GM18951 (cell line): ENCODE data around the gene FUCA1.
A peak's percentile ranks its signal among the peaks of the same experiment; 100 is the strongest.

Source experiments
- POLR2A ChIP-seq: IDR thresholded peaks from 4 replicates; pipeline ENCODE4 v1.6.1; 2011; ENCODE audit warnings: mild to moderate bottlenecking; ENCODE audit not compliant: insufficient read length, insufficient read depth; ENCODE audit errors: extremely low read depth
- in situ Hi-C: fragments of 300-500 bp; cut with MboI; formaldehyde crosslinking; loops from one replicate; pipeline ENCODE4 v1.12.0; 2022; ENCODE audit warnings: low sequenced_read_pairs, mixed read lengths, inconsistent platforms; ENCODE audit not compliant: unreplicated experiment

The FUCA1 gene

GRCh38 chr1:23814016-23814415 lies 54.1 kb downstream of the FUCA1 start:
- TF ChIP-seq POLR2A = no peak
- in situ Hi-C loops = loop anchor here (10.0 kb wide), 1 partner anchor 51 kb away; the partner anchor contains the start of gene FUCA1

GRCh38 chr1:23810818-23811540 lies 57.1 kb downstream of the FUCA1 start:
- TF ChIP-seq POLR2A = no peak
- in situ Hi-C loops = loop anchor here (10.0 kb wide), 1 partner anchor 54 kb away; the partner anchor contains the start of gene FUCA1

- no peak for TF ChIP-seq POLR2A
- in situ Hi-C loops = loop anchor here (10.0 kb wide), 2 partner anchors 55 to 105 kb away; partner anchors contain the start of genes CNR2 and FUCA1
These were observed 58.3 kb downstream of the FUCA1 start for GRCh38 chr1:23809751-23810171.

GRCh38 chr1:23807453-23807852 lies 60.6 kb downstream of the FUCA1 start:
- in situ Hi-C loops = loop anchor here (10.0 kb wide), 1 partner anchor 107 kb away; the partner anchor contains the start of gene CNR2
- TF ChIP-seq POLR2A = no peak

GRCh38 chr1:23806280-23806679 lies 61.8 kb downstream of the FUCA1 start:
- in situ Hi-C loops = loop anchor here (10.0 kb wide), 1 partner anchor 109 kb away; the partner anchor contains the start of gene CNR2

GRCh38 chr1:23805025-23805424 lies 63.1 kb downstream of the FUCA1 start:
- TF ChIP-seq POLR2A = no peak
- in situ Hi-C loops = loop anchor here (10.0 kb wide), 1 partner anchor 110 kb away; the partner anchor contains the start of gene CNR2

More at GRCh38 chr1:23806280-23806679, 61.8 kb downstream of the FUCA1 start:
- no peak for TF ChIP-seq POLR2A

GRCh38 chr1:23804183-23804835 lies 63.8 kb downstream of the FUCA1 start:
- no peak for TF ChIP-seq POLR2A
- in situ Hi-C loops = loop anchor here (10.0 kb wide), 1 partner anchor 110 kb away; the partner anchor contains the start of gene CNR2

GRCh38 chr1:23803674-23804073 lies 64.4 kb downstream of the FUCA1 start:
- in situ Hi-C loops = loop anchor here (10.0 kb wide), 1 partner anchor 111 kb away; the partner anchor contains the start of gene CNR2
- TF ChIP-seq POLR2A = no peak

GRCh38 chr1:23802809-23803342 lies 65.2 kb downstream of the FUCA1 start:
- in situ Hi-C loops = loop anchor here (10.0 kb wide), 1 partner anchor 112 kb away; the partner anchor contains the start of gene CNR2

- in situ Hi-C loops = loop anchor here (10.0 kb wide), 1 partner anchor 113 kb away; the partner anchor contains the start of gene CNR2
- no peak for TF ChIP-seq POLR2A
These were observed 66.2 kb downstream of the FUCA1 start for GRCh38 chr1:23801876-23802275.

- in situ Hi-C loops = loop anchor here (10.0 kb wide), 1 partner anchor 113 kb away; the partner anchor contains the start of gene CNR2
- no peak for TF ChIP-seq POLR2A
These were observed 66.7 kb downstream of the FUCA1 start for GRCh38 chr1:23801338-23801748.

GRCh38 chr1:23800400-23801337 lies 67.4 kb downstream of the FUCA1 start, which contains the start of gene GALE:
Gene GALE, minus strand, starts transcription at chr1:23800754. Its CDS starts 1,747 bp downstream, at chr1:23799007.
- in situ Hi-C loops = loop anchor here (10.0 kb wide), 1 partner anchor 114 kb away; the partner anchor contains the start of gene CNR2
- peak; percentile 95 for TF ChIP-seq POLR2A
